ENCODE results near the gene LATS2. TPM values are rescaled to one million over a fixed set of nuclear protein-coding genes. Genes with fewer than 3 reads are reported as not detected.
"Not testable (repeated sequence)": the region's sequence is repeated elsewhere in the genome, so short reads cannot be mapped to it uniquely, and the experiment has no call there.

Gene LATS2
- total and polyA plus RNA-seq, 8 donors = 3.4 to 21.4 (median 7.7) TPM

GRCh38 chr13:20940083-20940482 is 121.3 kb downstream of the LATS2 start:
- Histone ChIP-seq H3K4me1 (peaks cover 0 to 12% (median 6%) of the 10 kb centered on the region in 4 donors), H3K27ac (no peak overlapping the region), H3K9me3 (no peaks in the 10 kb centered on the region), H3K27me3 (no peaks in the 10 kb centered on the region), H3K4me3 (no peak overlapping the region), H3K36me3 (no peaks in the 10 kb centered on the region)
- intact Hi-C loops (cut with DNase I; ENCODE audit: low total_unique reads) = loop anchor here (10.0 kb wide), 2 partner anchors 175 to 535 kb away; no protein-coding TSS in a partner anchor
- DNase-seq = no peak
- TF ChIP-seq CTCF (IDR thresholded peaks at IDR 0.05) (no peak), POLR2A (IDR thresholded peaks at IDR 0.05) (no peak), POLR2AphosphoS5 (IDR thresholded peaks at IDR 0.05) (no peak)
- WGBS, 5 donors = 32 to 55% (median 47%) methylated on average over 3 of the region's 3 CpGs

GRCh38 chr13:20939662-20940061 is 121.7 kb downstream of the LATS2 start:
- Histone ChIP-seq H3K27ac (no peak overlapping the region), H3K36me3 (no peaks in the 10 kb centered on the region), H3K4me3 (no peak overlapping the region), H3K4me1 (peaks cover 0 to 12% (median 6%) of the 10 kb centered on the region in 4 donors), H3K9me3 (no peaks in the 10 kb centered on the region), H3K27me3 (no peaks in the 10 kb centered on the region)
- no peak for DNase-seq
- intact Hi-C loops (cut with DNase I; ENCODE audit: low total_unique reads) = loop anchor here (10.0 kb wide), 2 partner anchors 175 to 535 kb away; no protein-coding TSS in a partner anchor
- TF ChIP-seq POLR2AphosphoS5 (IDR thresholded peaks at IDR 0.05) = no peak
- no peak for TF ChIP-seq EP300 (IDR thresholded peaks at IDR 0.05)
- TF ChIP-seq CTCF (IDR thresholded peaks at IDR 0.05) = no peak
- TF ChIP-seq POLR2A (IDR thresholded peaks at IDR 0.05) = no peak
- WGBS, 5 donors = 30 to 61% (median 46%) methylated on average over 4 of the region's 4 CpGs

- TF ChIP-seq POLR2AphosphoS5 (IDR thresholded peaks at IDR 0.05) = no peak
- TF ChIP-seq EP300 (IDR thresholded peaks at IDR 0.05) = no peak
- no peak for TF ChIP-seq POLR2A (IDR thresholded peaks at IDR 0.05)
- no peak for TF ChIP-seq CTCF (IDR thresholded peaks at IDR 0.05)
- no peak overlapping the region for H3K27ac ChIP-seq
- intact Hi-C loops (cut with DNase I; ENCODE audit: low total_unique reads) = no loop called here
- H3K4me3 ChIP-seq = no peak overlapping the region
- DNase-seq = no peak
- peaks cover 0 to 7% (median 2%) of the 10 kb centered on the region in 4 donors for H3K4me1 ChIP-seq
- no peaks in the 10 kb centered on the region for H3K36me3 ChIP-seq
- no peaks in the 10 kb centered on the region for H3K27me3 ChIP-seq
- H3K9me3 ChIP-seq = no peaks in the 10 kb centered on the region
- 78 to 88% (median 83%) methylated on average over 6 of the region's 6 CpGs for WGBS, 5 donors
These were observed 123.1 kb downstream of the LATS2 start for GRCh38 chr13:20938302-20938701.

- H3K36me3 ChIP-seq = no peaks in the 10 kb centered on the region
- H3K9me3 ChIP-seq = no peaks in the 10 kb centered on the region
- intact Hi-C loops (cut with DNase I; ENCODE audit: low total_unique reads) = loop anchor here (5.0 to 10.0 kb wide), 2 partner anchors 215 to 433 kb away; no protein-coding TSS in a partner anchor
- H3K27me3 ChIP-seq = no peaks in the 10 kb centered on the region
- WGBS, 5 donors = 60 to 65% (median 64%) methylated on average over 4 of the region's 4 CpGs
- no peak overlapping the region for H3K27ac ChIP-seq
- DNase-seq = no peak
- TF ChIP-seq POLR2A (IDR thresholded peaks at IDR 0.05) (no peak), CTCF (IDR thresholded peaks at IDR 0.05) (no peak)
- no peak overlapping the region for H3K4me3 ChIP-seq
- H3K4me1 ChIP-seq = no peaks in the 10 kb centered on the region
These were observed 133.7 kb downstream of the LATS2 start for GRCh38 chr13:20927596-20928257.

GRCh38 chr13:20925395-20925790 is 136.0 kb downstream of the LATS2 start:
- not testable (repeated sequence) for H3K27ac ChIP-seq, H3K4me1 ChIP-seq, H3K9me3 ChIP-seq, H3K4me3 ChIP-seq, H3K36me3 ChIP-seq, DNase-seq, H3K27me3 ChIP-seq
- WGBS, 5 donors = 61 to 79% (median 76%) methylated on average over 11 to 13 of the region's 13 CpGs
- intact Hi-C loops (cut with DNase I; ENCODE audit: low total_unique reads) = loop anchor here (5.0 to 10.0 kb wide), 2 partner anchors 213 to 431 kb away; no protein-coding TSS in a partner anchor
